H1 (cell line): ENCODE measurements around the gene ZNF786. TPM values are rescaled to one million over a fixed set of nuclear protein-coding genes. Genes with fewer than 3 reads are reported as not detected.
"Not testable (repeated sequence)": the region's sequence is repeated elsewhere in the genome, so short reads cannot be mapped to it uniquely, and the experiment has no call there.

Experiments
- CTCF ChIA-PET: fragments of 300-600 bp; sonication (Branson Sonifier 250); formaldehyde crosslinking; loops from one replicate; lab custom pipeline; 2021; ENCODE audit not compliant: partially characterized antibody; lab: Charles Lee
- POLR2A ChIA-PET: fragments of 300-600 bp; sonication (Branson Sonifier 250); formaldehyde crosslinking; loops from one replicate; lab custom pipeline; 2021; ENCODE audit warnings: inconsistent platforms; ENCODE audit not compliant: partially characterized antibody; lab: Charles Lee
- DNase-seq, 2 experiments: peaks; one replicate each; pipeline versions ENCODE4 v3.0.0 to v3.0.0-alpha.2; 2010 to 2022; ENCODE audit warnings: low spot score in 2 of 2, low read depth in 1 of 2, mixed read lengths in 1 of 2
- FAIRE-seq: peaks from 2 replicates; lab custom pipeline; 2011; peaks lifted over from hg19 to GRCh38; lab: Jason Lieb, UNC
- H2AFZ ChIP-seq: 2 replicates; pipeline ENCODE4 v1.8.1; 2012; ENCODE audit warnings: low read length, inconsistent platforms
- H2AK5ac ChIP-seq: 2 replicates; pipeline ENCODE4 v1.6.1; 2013; ENCODE audit warnings: low read depth, low read length
- H2BK120ac ChIP-seq: replicated peaks from 2 replicates; pipeline ENCODE3; 2013; ENCODE audit warnings: low read depth, low read length, inconsistent platforms
- H2BK12ac ChIP-seq: 2 replicates; pipeline ENCODE4 v1.6.1; 2013; ENCODE audit warnings: low read depth, low read length
- H2BK15ac ChIP-seq: 2 replicates; pipeline ENCODE4 v1.6.1; 2013; ENCODE audit warnings: low read length
- H2BK20ac ChIP-seq: 2 replicates; pipeline ENCODE4 v1.6.1; 2013; ENCODE audit warnings: low read length
- H2BK5ac ChIP-seq: 2 replicates; pipeline ENCODE4 v1.6.1; 2013; ENCODE audit warnings: low read depth, low read length
- H3K14ac ChIP-seq: 2 replicates; pipeline ENCODE4 v1.6.1; 2013; ENCODE audit warnings: inconsistent platforms; ENCODE audit not compliant: insufficient read length
- H3K18ac ChIP-seq: 2 replicates; pipeline ENCODE4 v1.6.1; 2013; ENCODE audit warnings: low read length; ENCODE audit errors: extremely low read depth
- H3K23ac ChIP-seq: 2 replicates; pipeline ENCODE4 v1.6.1; 2013; ENCODE audit warnings: inconsistent platforms; ENCODE audit not compliant: insufficient read length
- H3K23me2 ChIP-seq: 2 replicates; pipeline ENCODE4 v1.6.1; 2013; ENCODE audit warnings: low read depth, low read length
- H3K27ac ChIP-seq: 2 replicates; pipeline ENCODE4 v1.6.1; 2011; ENCODE audit warnings: low read depth, low read length, inconsistent platforms
- H3K27me3 ChIP-seq, 4 experiments: replicated peaks in 1 of 4; 1 replicate in 1 of 4; 2 replicates in 3 of 4; pipeline versions ENCODE4 v1.6.1 to v1.8.1; 2011 to 2013; ENCODE audit warnings: low read length in 3 of 4, mild to moderate bottlenecking in 3 of 4, inconsistent platforms in 2 of 4, mixed read lengths in 2 of 4, moderate library complexity in 1 of 4; ENCODE audit not compliant: control insufficient read depth in 3 of 4, insufficient read depth in 3 of 4; ENCODE audit errors: extremely low read depth in 1 of 4
- H3K36me3 ChIP-seq, 4 experiments: 2 replicates each; pipeline versions ENCODE4 v1.6.1 to v1.8.1; 2011 to 2013; ENCODE audit warnings: mild to moderate bottlenecking in 4 of 4, low read length in 3 of 4, moderate library complexity in 2 of 4, control low read depth in 1 of 4, inconsistent platforms in 1 of 4; ENCODE audit not compliant: insufficient read depth in 4 of 4, control insufficient read depth in 2 of 4
- H3K4ac ChIP-seq: replicated peaks from 2 replicates; pipeline ENCODE3; 2013; ENCODE audit warnings: low read length, low read depth, mixed read lengths, inconsistent platforms; ENCODE audit not compliant: insufficient read length
- H3K4me1 ChIP-seq, 4 experiments: replicated peaks in 1 of 4; 1 replicate in 1 of 4; 2 replicates in 3 of 4; pipeline versions ENCODE4 v1.6.1 to v1.8.1; 2011 to 2013; ENCODE audit warnings: low read length in 3 of 4, inconsistent platforms in 2 of 4, mixed read lengths in 1 of 4; ENCODE audit not compliant: insufficient read depth in 4 of 4, control insufficient read depth in 3 of 4
- H3K4me2 ChIP-seq, 2 experiments: 2 replicates each; pipeline versions ENCODE4 v1.6.1 to v1.8.1; 2011 to 2013; ENCODE audit warnings: low read depth in 2 of 2, low read length in 2 of 2, control low read depth in 1 of 2, inconsistent platforms in 1 of 2, mild to moderate bottlenecking in 1 of 2; ENCODE audit not compliant: insufficient read depth in 1 of 2
- H3K4me3 ChIP-seq, 4 experiments: fragments of 200-600, 300-600 bp in 1 of 4; sonication (generic), shearing (Covaris generic), sonication (Bioruptor Twin) in 1 of 4; 2 replicates each; pipeline versions ENCODE4 v1.5.1 to v1.8.1; 2011 to 2016; ENCODE audit warnings: low read length in 4 of 4, low read depth in 3 of 4, control low read depth in 2 of 4, inconsistent platforms in 2 of 4, mild to moderate bottlenecking in 2 of 4, mixed read lengths in 1 of 4, moderate library complexity in 1 of 4; ENCODE audit not compliant: insufficient read depth in 2 of 4; ENCODE audit errors: extremely low read depth in 1 of 4
- H3K56ac ChIP-seq: replicated peaks from 2 replicates; pipeline ENCODE3; 2013; ENCODE audit warnings: low read depth, mild to moderate bottlenecking, mixed read lengths, low read length, inconsistent platforms; ENCODE audit not compliant: insufficient read length
- H3K79me1 ChIP-seq: 2 replicates; pipeline ENCODE4 v1.6.1; 2013; ENCODE audit warnings: low read depth, low read length, control low read depth
- H3K79me2 ChIP-seq, 2 experiments: 2 replicates each; pipeline versions ENCODE4 v1.6.1 to v1.8.1; 2012 to 2013; ENCODE audit warnings: low read length in 2 of 2, mild to moderate bottlenecking in 2 of 2, inconsistent platforms in 1 of 2; ENCODE audit not compliant: insufficient read depth in 2 of 2, control insufficient read depth in 1 of 2
- H3K9ac ChIP-seq, 4 experiments: replicated peaks in 1 of 4; 1 replicate in 1 of 4; 2 replicates in 3 of 4; pipeline versions ENCODE4 v1.6.1 to v1.8.1; 2011 to 2013; ENCODE audit warnings: low read depth in 3 of 4, low read length in 3 of 4, control low read depth in 2 of 4, mild to moderate bottlenecking in 2 of 4, moderate library complexity in 2 of 4, inconsistent platforms in 1 of 4; ENCODE audit errors: extremely low read depth in 1 of 4
- H3K9me3 ChIP-seq, 2 experiments: 2 replicates each; pipeline versions ENCODE4 v1.6.1 to v1.8.1; 2012 to 2013; ENCODE audit warnings: mild to moderate bottlenecking in 2 of 2, moderate library complexity in 2 of 2, control low read depth in 1 of 2, inconsistent platforms in 1 of 2, low read depth in 1 of 2, low read length in 1 of 2, mixed read lengths in 1 of 2; ENCODE audit not compliant: insufficient read depth in 2 of 2
- H4K20me1 ChIP-seq, 2 experiments: replicated peaks in 1 of 2; 2 replicates each; pipeline versions ENCODE3 to v1.8.1; 2011 to 2013; ENCODE audit warnings: inconsistent platforms in 2 of 2, low read length in 2 of 2, mild to moderate bottlenecking in 1 of 2; ENCODE audit not compliant: insufficient read depth in 2 of 2, control insufficient read depth in 1 of 2
- H4K5ac ChIP-seq: 2 replicates; pipeline ENCODE4 v1.6.1; 2013; ENCODE audit warnings: low read length, low read depth, mixed read lengths, inconsistent platforms; ENCODE audit not compliant: insufficient read length
- H4K8ac ChIP-seq: 2 replicates; pipeline ENCODE4 v1.8.0; 2013; ENCODE audit warnings: mild to moderate bottlenecking, moderate library complexity, low read length, inconsistent platforms; ENCODE audit not compliant: insufficient read depth; ENCODE audit errors: extremely low read depth
- H4K91ac ChIP-seq: replicated peaks from 2 replicates; pipeline ENCODE3; 2013; ENCODE audit warnings: low read length, mixed read lengths, inconsistent platforms; ENCODE audit not compliant: insufficient read length
- CTBP2 ChIP-seq: IDR thresholded peaks from 2 replicates; pipeline ENCODE4 v1.7.0; 2011; ENCODE audit warnings: borderline replicate concordance, mild to moderate bottlenecking, moderate library complexity, mixed read lengths, low read length; ENCODE audit not compliant: insufficient read depth, insufficient read length
- NRF1 ChIP-seq: IDR thresholded peaks from 2 replicates; pipeline ENCODE4 v1.6.1; 2011; ENCODE audit warnings: mild to moderate bottlenecking, low read depth, low read length, improper control_type of control experiment
- SUZ12 ChIP-seq: fragments of 200-600 bp; sonication (generic); IDR thresholded peaks from 2 replicates; pipeline ENCODE4 v1.6.1; 2012; ENCODE audit warnings: mild to moderate bottlenecking, inconsistent platforms, low read length, moderate library complexity, mixed read lengths
- WGBS, 2 experiments: shearing (Covaris generic) in 1 of 2; methylation state at CpG; one replicate each; pipeline versions ENCODE4 v1.1.6 to v1.1.7; 2013 to 2015; ENCODE audit warnings: low lambda C conversion rate in 2 of 2, mixed read lengths in 2 of 2, inconsistent platforms in 1 of 2, low coverage in 1 of 2, missing lambda C conversion rate in 1 of 2; ENCODE audit not compliant: insufficient replicate concordance in 2 of 2, insufficient coverage in 1 of 2, insufficient read length in 1 of 2; ENCODE audit errors: extremely low coverage in 1 of 2, missing lambda C conversion rate in 1 of 2; 5-methylcytosine and 5-hydroxymethylcytosine counted together
- polyA plus RNA-seq, 7 experiments: library from polyadenylated mRNA; depleted of rRNA in 3 of 7; stranded (reverse) in 5 of 7; unstranded in 2 of 7; fragments of >200 nt in 5 of 7; fragments of 200-250 nt in 2 of 7; gene quantifications; 1 replicate in 5 of 7; 2 replicates in 1 of 7; 4 replicates in 1 of 7; pipeline versions ENCODE4 v1.2.1 to v1.2.3, GENCODE V29; 2011 to 2013; ENCODE audit warnings: missing spikeins in 2 of 7, mixed read lengths in 2 of 7
- total RNA-seq: library from RNA; stranded (reverse); fragmentation: NEBNext Ultra II Directional; extraction: Animal tissue kit (Norgen Biotek cat#: 25700); gene quantifications from 2 replicates; pipeline ENCODE4 v1.2.1, GENCODE V29; 2021
- TF ChIP-seq, protein P1 (sequence below), 3 experiments: IDR thresholded peaks; 1 replicate in 2 of 3; 2 replicates in 1 of 3; pipeline versions ENCODE4 v1.5.1 to v1.6.1; 2011; ENCODE audit warnings: low read length in 3 of 3, mild to moderate bottlenecking in 3 of 3, inconsistent platforms in 2 of 3, low read depth in 1 of 3, moderate library complexity in 1 of 3; ENCODE audit not compliant: insufficient read depth in 1 of 3; ENCODE audit errors: control extremely low read depth in 1 of 3

Gene ZNF786
- total and polyA plus RNA-seq, 2 of the 8 experiments (the other 6 are each of a cell fraction or from before 2014, with no cell fraction given), result 7.7 to 16.3 TPM

DNA sequence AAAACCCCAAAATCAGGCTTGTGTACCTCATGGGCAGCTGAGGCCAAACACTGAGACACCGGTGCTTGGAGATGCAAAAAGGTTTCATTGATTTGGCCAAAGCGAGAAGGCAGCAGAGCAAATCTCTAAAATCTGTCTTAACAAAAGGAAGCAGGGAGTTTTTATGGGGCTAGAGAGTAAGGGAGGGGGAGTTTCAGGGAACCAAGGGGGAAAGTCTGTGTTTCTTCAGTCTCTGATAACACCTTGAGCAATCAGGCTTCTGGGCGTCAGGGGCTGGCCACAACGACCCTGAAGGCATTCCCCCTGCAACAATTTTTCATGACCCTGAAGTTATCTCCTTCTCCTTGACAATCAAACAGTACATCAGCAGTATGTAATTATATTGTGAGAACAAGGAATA, 2.7 kb upstream of the ZNF786 start (continued):
- TF ChIP-seq NRF1 (no peak), SUZ12 (no peak), CTBP2 (no peak)
- TF ChIP-seq, protein P1, sequence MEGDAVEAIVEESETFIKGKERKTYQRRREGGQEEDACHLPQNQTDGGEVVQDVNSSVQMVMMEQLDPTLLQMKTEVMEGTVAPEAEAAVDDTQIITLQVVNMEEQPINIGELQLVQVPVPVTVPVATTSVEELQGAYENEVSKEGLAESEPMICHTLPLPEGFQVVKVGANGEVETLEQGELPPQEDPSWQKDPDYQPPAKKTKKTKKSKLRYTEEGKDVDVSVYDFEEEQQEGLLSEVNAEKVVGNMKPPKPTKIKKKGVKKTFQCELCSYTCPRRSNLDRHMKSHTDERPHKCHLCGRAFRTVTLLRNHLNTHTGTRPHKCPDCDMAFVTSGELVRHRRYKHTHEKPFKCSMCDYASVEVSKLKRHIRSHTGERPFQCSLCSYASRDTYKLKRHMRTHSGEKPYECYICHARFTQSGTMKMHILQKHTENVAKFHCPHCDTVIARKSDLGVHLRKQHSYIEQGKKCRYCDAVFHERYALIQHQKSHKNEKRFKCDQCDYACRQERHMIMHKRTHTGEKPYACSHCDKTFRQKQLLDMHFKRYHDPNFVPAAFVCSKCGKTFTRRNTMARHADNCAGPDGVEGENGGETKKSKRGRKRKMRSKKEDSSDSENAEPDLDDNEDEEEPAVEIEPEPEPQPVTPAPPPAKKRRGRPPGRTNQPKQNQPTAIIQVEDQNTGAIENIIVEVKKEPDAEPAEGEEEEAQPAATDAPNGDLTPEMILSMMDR (IDR thresholded peaks at IDR 0.05; ENCODE audit: control extremely low read depth in 1 of 3, insufficient read depth in 1 of 3, low read depth in 1 of 3, low read length in 3 of 3), result no peak

DNA sequence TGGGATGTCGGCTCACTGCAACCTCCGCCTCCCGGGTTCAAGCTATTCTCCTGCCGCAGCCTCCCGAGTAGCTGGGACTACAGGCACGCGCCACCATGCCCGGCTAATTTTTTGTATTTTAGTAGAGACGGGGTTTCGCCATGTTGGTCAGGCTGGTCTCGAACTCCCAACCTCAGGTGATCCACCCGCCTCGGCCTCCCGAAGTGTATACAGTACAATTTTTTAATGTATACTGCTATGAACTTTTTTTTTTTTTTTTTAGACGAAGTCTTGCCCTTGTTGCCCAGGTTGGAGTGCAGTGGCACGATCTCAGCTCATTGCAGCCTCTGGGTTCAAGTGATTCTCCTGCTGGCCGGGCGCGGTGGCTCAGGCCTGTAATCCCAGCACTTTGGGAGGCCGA, 1.7 kb upstream of the ZNF786 start:
- H3K56ac ChIP-seq, H3K23ac ChIP-seq, H4K20me1 ChIP-seq, H2BK120ac ChIP-seq, H3K9me3 ChIP-seq, H3K4ac ChIP-seq, H3K23me2 ChIP-seq, DNase-seq, H2BK15ac ChIP-seq, H3K27me3 ChIP-seq, H2BK5ac ChIP-seq, H3K9ac ChIP-seq, H3K79me1 ChIP-seq, H3K4me1 ChIP-seq, H3K4me2 ChIP-seq, H3K4me3 ChIP-seq, FAIRE-seq, H2BK20ac ChIP-seq, H4K8ac ChIP-seq, H3K36me3 ChIP-seq, H3K27ac ChIP-seq, H2AFZ ChIP-seq, H3K14ac ChIP-seq, H2BK12ac ChIP-seq, H4K5ac ChIP-seq, H2AK5ac ChIP-seq, H3K18ac ChIP-seq, H4K91ac ChIP-seq: not testable (repeated sequence)
- 93% methylated on average over 19 of the region's 20 CpGs; no CpG with 5 or more reads in 1 of the 2 experiments for WGBS, 2 experiments
- H3K79me2 ChIP-seq, result peaks cover 0 to 25% of the 10 kb centered on the region in 2 experiments; a peak in 2 of 4 replicates
- ChIA-PET POLR2A (interaction anchor here (0.6 to 1.4 kb wide), 5 partner anchors 14 to 20 kb away, joined by 3 to 4 read pairs (median 3); no protein-coding TSS in a partner anchor), CTCF (interaction anchor here (0.6 to 1.9 kb wide), 5 partner anchors 21 to 87 kb away, joined by 3 to 9 read pairs (median 4); partner anchors contain the start of gene ZNF425)
